HepG2 (cell line): ENCODE data around the gene SLC6A16. TPM values are rescaled to one million over a fixed set of nuclear protein-coding genes. Genes with fewer than 3 reads are reported as not detected.

ENCODE experiments used
- HDAC2 ChIP-seq: sonication (generic); formaldehyde crosslinking; IDR thresholded peaks from 2 replicates; pipeline ENCODE4 v1.4.0; 2020; ENCODE audit warnings: missing genetic modification reagents
- HOXA5 ChIP-seq: sonication (generic); formaldehyde crosslinking; IDR thresholded peaks from 2 replicates; pipeline ENCODE4 v1.4.0; 2020; ENCODE audit warnings: missing genetic modification reagents
- THRA ChIP-seq: sonication (generic); formaldehyde crosslinking; IDR thresholded peaks from 2 replicates; pipeline ENCODE4 v1.4.0; 2020; ENCODE audit warnings: missing genetic modification reagents, borderline replicate concordance
- ZNF335 ChIP-seq: sonication (generic); formaldehyde crosslinking; IDR thresholded peaks from 2 replicates; pipeline ENCODE4 v1.4.0; 2020; ENCODE audit warnings: missing genetic modification reagents
- ZNF407 ChIP-seq: sonication (generic); formaldehyde crosslinking; IDR thresholded peaks from one replicate; pipeline ENCODE4 v1.5.1; 2020; ENCODE audit warnings: mild to moderate bottlenecking, missing genetic modification reagents; ENCODE audit errors: not compliant biosample characterization
- ZNF564 ChIP-seq: sonication (generic); formaldehyde crosslinking; IDR thresholded peaks from 2 replicates; pipeline ENCODE4 v1.8.1; 2023; ENCODE audit warnings: mild to moderate bottlenecking, missing genetic modification reagents
- ZSCAN30 ChIP-seq: sonication (generic); formaldehyde crosslinking; IDR thresholded peaks from 2 replicates; pipeline ENCODE4 v1.5.0; 2020; ENCODE audit warnings: mild to moderate bottlenecking, missing genetic modification reagents
- polyA plus RNA-seq, 8 experiments: library from polyadenylated mRNA; depleted of rRNA in 3 of 8; stranded (reverse) in 7 of 8; unstranded in 1 of 8; fragments of >200 nt; fragmentation: Illumina TruSeq in 4 of 8; extraction: Trizol in 4 of 8; gene quantifications; 2 replicates each; pipeline versions ENCODE4 v1.2.1 to v1.2.3, GENCODE V29; 2011 to 2016; ENCODE audit warnings: low read depth in 4 of 8, missing spikeins in 1 of 8, mixed read lengths in 1 of 8; ENCODE audit not compliant: insufficient read depth in 1 of 8
- total RNA-seq, 5 experiments: library from RNA; depleted of rRNA; stranded (reverse); fragments of >200 nt; fragmentation: Illumina TruSeq; extraction: Trizol; gene quantifications; 2 replicates each; pipeline ENCODE4 v1.2.3, GENCODE V29; 2016; ENCODE audit warnings: low read depth in 1 of 5

The SLC6A16 gene
- total and polyA plus RNA-seq, 2 of the 13 experiments (the other 11 are each of a cell fraction or from before 2014, with no cell fraction given) = 0.07 to 0.18 TPM

- TF ChIP-seq ZNF335 (CRISPR knock-in tag) = no peak
- no peak for TF ChIP-seq ZNF564 (CRISPR knock-in tag)
- TF ChIP-seq ZSCAN30 (CRISPR knock-in tag) = no peak
- TF ChIP-seq ZNF407 (CRISPR knock-in tag) = no peak
- TF ChIP-seq HDAC2 (CRISPR knock-in tag) = no peak
- no peak for TF ChIP-seq HOXA5 (CRISPR knock-in tag)
- no peak for TF ChIP-seq THRA
Observed at GRCh38 chr19:49247676-49248075, 77.3 kb downstream of the SLC6A16 start (continued).
